AG09319 (cell line): ENCODE measurements around the gene EXOC6B.
"Not testable (repeated sequence)": the region's sequence is repeated elsewhere in the genome, so short reads cannot be mapped to it uniquely, and the experiment has no call there.

Experiments used
- DNase-seq: peaks from one replicate; pipeline ENCODE4 v3.0.0-alpha.2; 2010; ENCODE audit warnings: low read depth; ENCODE audit errors: extremely low read depth
- TF ChIP-seq, protein P1 (sequence below): IDR thresholded peaks from 2 replicates; pipeline ENCODE4 v1.5.1; 2011; ENCODE audit warnings: low read depth, mild to moderate bottlenecking, inconsistent platforms, low read length, moderate library complexity

The EXOC6B gene

DNA sequence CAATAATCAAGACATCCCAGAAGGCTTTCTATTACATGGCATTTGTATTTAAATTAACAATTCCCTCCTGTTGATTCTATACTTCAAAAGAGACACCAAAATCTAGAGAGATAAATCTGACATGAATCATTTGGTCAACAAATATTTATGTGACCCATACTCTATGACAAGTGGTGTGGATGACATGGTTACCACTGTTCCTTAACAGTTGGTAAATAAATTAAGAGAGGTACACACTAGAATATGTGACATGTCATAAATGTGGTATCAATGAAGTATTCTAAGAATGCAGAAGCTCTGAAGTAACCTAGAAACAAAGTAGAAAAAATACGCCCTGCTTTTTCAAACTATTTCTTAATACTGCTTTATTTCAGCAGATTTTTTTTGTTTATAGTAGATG is 255.4 kb downstream of the EXOC6B start:
- no peak for DNase-seq
- TF ChIP-seq, protein P1, sequence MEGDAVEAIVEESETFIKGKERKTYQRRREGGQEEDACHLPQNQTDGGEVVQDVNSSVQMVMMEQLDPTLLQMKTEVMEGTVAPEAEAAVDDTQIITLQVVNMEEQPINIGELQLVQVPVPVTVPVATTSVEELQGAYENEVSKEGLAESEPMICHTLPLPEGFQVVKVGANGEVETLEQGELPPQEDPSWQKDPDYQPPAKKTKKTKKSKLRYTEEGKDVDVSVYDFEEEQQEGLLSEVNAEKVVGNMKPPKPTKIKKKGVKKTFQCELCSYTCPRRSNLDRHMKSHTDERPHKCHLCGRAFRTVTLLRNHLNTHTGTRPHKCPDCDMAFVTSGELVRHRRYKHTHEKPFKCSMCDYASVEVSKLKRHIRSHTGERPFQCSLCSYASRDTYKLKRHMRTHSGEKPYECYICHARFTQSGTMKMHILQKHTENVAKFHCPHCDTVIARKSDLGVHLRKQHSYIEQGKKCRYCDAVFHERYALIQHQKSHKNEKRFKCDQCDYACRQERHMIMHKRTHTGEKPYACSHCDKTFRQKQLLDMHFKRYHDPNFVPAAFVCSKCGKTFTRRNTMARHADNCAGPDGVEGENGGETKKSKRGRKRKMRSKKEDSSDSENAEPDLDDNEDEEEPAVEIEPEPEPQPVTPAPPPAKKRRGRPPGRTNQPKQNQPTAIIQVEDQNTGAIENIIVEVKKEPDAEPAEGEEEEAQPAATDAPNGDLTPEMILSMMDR: no peak

DNA sequence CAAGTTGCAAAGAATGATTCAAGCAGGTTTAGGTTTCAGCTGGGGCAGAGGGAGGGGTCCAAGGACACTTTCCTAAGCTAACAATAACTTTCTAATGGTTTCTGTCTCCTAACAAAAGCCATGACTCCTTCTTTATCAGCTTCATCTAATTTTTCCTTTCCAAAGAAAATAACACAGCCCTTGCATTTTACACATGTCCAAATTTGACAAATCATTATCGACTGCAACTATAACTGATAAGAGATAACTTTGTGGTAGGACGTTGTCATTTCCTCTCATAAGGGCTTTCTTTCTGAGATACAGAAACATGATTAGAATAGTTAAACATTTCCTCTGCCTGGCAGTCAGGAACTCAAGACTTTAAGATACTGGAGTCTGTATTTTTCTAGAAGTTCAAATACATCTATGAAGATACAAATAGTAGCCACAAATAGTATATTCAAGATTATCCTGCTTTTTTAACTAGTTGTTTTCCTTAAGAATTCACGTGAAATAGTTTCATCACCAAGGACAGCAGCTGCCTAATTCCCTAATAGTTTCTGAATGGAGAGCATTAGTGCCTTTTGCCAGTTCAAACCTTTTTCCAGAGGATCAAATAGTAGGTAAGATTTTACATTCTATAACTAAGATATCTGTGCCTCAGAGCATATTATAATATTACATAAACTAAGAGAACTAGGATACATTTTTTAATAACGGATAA is 263.2 kb downstream of the EXOC6B start:
- DNase-seq: no peak
- TF ChIP-seq, protein P1: no peak

DNA sequence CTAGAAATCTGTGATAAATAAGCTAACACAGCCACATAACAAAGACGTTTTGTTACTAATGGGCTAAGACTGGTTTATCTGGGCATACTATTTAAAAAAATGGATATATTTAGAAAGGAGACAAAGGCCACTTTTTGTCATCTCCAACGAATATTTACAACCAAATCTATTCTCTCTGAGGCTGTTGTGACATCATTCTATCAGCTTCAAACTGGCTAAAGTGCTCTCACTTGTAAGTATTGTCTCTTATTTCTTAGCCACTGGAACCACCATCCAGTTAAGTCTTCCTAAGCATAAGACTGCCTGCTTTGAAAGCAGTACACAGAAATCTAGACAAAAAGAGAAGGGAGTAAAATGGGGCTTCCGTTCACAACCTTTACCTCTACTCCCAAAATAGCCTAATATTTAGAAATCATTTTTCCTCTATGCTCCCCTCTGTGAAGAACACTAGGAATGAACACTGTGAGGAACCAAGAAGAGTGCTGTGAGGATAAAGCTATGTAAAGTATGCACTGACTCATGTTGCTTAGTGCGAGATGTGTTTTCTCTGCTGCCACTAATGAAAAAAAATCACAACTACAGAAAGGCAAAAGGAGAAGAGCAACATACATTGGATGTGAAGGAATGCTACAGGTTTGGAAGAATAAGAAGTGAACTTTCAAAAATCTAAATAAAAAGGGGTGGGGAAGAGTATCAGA is 264.1 kb downstream of the EXOC6B start:
- TF ChIP-seq, protein P1: no peak
- no peak for DNase-seq

DNA sequence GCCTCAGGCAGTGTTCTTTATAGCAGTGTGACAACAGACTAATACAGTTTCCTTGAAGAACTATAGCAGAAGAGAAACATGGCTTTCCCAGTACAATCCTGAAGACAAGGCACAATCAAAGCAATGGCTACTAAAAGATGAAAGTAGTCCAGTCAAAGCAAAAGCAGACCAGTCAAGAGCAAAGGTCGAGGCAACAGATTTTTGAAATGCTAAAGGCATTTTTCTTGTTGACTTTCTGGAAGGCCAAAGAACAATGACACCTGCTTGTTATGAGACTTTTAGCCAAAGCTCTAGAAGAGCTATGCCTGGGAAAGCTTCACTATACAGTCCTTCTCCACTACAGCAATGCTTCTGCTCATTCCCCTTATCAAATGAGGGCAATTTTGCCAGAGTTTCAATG is 269.9 kb downstream of the EXOC6B start:
- no peak for DNase-seq
- TF ChIP-seq, protein P1: no peak

DNA sequence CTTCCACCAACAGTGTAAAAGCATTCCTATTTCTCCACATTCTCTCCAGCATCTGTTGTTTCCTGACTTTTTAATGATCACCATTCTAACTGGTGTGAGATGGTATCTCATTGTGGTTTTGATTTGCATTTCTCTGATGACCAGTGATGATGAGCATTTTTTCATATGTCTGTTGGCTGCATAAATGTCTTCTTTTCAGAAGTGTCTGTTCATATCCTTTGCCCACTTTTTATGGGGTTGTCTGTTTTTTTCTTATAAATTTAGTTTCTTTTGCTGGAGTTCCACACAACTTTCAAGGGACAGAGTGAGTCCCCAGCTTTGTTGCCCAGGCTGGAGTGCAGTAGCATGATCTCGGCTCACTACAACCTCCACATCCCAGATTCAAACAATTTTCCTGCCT is 270.5 kb downstream of the EXOC6B start:
- DNase-seq: not testable (repeated sequence)

DNA sequence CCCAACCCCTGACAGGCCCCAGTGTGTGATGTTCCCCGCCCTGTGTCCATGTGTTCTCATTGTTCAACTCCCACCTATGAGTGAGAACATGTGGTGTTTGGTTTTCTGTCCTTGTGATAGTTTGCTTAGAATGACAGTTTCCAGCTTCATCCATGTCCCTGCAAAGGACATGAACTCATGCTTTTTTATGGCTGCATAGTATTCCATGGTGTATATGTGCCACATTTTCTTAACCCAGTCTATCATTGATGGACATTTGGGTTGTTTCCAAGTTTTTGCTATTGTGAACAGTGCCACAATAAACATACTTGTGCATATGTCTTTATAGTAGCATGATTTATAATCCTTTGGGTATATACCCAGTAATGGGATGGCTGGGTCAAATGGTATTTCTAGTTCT is 270.9 kb downstream of the EXOC6B start:
- not testable (repeated sequence) for DNase-seq

DNA sequence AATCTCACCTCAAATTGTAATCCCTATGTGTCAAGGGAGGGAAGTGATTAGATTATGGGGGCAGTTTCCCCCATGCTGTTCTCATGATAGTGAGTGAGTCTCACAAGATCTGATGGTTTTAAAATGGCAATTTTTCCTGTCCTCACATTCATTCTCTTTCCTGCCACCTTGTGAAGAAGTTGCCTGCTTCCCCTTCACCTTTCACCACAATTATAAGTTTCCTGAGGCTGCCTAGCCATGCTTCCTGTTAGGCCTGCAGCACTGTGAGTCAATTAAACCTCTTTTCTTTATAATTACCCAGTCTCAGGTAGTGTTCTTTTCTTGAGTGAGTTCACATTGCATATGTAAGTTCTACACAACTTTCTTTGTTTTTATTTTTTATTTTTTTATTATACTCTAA is 271.5 kb downstream of the EXOC6B start:
- TF ChIP-seq, protein P1: no peak
- DNase-seq: no peak

DNA sequence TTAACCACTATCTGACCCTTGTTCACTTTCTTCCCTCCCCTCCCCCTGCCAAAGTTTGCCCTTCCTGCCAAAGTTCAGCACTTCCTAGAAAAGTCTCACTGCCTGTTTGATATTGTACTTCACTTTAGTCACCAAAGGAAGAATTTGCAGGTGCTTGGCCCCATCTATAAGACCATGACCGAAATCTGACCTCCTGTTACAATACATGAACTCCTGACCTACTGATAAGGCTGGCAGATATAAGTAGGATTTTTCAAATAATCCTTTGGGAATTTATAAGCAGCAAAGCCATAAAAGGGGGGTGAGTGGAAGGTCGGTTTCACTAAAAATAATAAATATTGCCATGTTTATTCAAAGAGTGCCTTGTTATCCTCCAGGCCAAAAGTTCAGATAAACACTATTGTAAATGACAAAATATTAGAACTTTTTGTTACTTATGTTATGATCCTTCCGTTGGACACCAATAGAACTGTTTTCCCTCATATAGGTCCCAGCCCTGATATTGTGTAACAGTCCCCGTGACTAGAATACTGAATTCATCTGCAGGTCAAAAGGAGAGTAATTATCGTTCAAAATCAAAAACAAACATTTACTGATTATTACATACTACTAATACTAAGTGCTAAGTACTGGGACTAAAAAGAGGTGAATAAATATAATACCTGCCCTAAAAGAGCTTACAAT is 277.6 kb downstream of the EXOC6B start:
- no peak for DNase-seq
- TF ChIP-seq, protein P1: no peak
